ENCODE data around the gene TMPRSS11A.

GRCh38 chr4:67910585-67910905, 52.7 kb downstream of the TMPRSS11A start:
- TF ChIP-seq ZNF114 (CRISPR knock-in tag; IDR thresholded peaks at IDR 0.05) (no peak), CTCF (conservative IDR thresholded peaks at IDR 0.05; ENCODE audit: low read depth in 2 of 2) (no peak), ETS1 (IDR thresholded peaks at IDR 0.05) (no peak), REST (IDR thresholded peaks at IDR 0.05; ENCODE audit: unreplicated experiment) (no peak), EZH2phosphoT487 (IDR thresholded peaks at IDR 0.05; ENCODE audit: unreplicated experiment) (no peak), EZH2 (IDR thresholded peaks at IDR 0.05; ENCODE audit: low read depth, unreplicated experiment) (no peak), POLR2AphosphoS5 (IDR thresholded peaks at IDR 0.05; ENCODE audit: low read depth) (no peak), CREB1 (CRISPR knock-in tag; IDR thresholded peaks at IDR 0.05; ENCODE audit: low read depth) (no peak), JUNB (IDR thresholded peaks at IDR 0.05; ENCODE audit: unreplicated experiment) (no peak), STAT1 (IDR thresholded peaks at IDR 0.05; ENCODE audit: unreplicated experiment) (no peak), ZNF331 (CRISPR knock-in tag; IDR thresholded peaks at IDR 0.05; ENCODE audit: low read depth) (no peak)
